ENCODE data around the gene EID1.

Gene EID1

DNA sequence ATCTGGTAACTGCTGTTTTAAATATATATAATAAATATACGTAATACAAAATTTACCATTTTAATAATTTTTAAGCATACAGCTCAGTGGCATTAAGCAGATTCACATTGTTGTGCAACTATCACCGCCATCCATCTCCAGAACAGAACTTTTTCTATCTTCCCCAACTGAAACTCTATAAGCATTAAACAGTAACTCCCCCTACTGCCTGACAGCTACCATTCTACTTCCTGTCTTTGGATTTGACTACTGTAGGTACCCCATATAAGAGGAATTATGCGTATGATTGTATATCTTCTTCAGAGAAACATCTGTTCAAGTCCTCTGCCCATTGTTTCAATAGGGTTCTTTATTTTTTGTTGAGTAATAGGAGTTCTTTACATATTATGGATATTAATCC is 36.8 kb downstream of the EID1 start:
- DNase-seq: no peak

DNA sequence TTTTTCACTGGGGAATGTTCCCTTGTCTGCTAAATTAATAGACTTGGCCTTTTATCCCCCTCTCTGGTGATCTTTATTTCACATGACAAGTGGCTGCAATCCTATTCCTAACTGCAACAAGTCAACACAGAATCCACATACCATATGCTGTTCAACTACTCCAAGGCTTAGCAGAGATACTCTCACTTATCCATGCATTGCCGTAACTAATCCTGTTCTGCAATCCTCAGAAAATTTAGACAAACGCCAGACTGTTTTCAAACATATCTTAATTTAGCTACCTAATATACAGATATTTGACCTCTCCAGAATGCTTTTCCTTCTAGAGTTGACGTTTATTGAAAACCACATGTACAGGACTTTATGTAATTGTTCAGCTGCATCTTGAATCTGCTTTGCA is 37.9 kb downstream of the EID1 start:
- DNase-seq: no peak

DNA sequence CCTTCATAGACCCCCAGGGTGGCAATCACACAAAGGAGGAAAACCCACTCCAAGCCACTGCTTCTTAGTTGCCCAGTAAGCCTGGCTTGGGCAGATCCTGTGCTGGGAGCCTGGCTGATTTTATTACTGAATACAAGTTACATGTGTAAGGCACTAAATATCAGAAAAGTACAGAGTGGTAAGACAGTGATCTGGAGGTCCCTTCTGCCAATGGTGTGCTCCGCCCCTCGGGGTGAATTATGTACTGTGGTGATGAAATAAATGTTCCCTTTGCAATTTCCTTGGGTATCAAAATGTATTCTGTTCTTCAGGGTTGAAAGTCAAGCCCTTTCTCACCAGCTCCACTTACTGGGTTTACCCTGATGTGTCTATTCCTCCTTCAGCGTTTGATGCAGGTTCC is 38.8 kb downstream of the EID1 start:
- DNase-seq: no peak

DNA sequence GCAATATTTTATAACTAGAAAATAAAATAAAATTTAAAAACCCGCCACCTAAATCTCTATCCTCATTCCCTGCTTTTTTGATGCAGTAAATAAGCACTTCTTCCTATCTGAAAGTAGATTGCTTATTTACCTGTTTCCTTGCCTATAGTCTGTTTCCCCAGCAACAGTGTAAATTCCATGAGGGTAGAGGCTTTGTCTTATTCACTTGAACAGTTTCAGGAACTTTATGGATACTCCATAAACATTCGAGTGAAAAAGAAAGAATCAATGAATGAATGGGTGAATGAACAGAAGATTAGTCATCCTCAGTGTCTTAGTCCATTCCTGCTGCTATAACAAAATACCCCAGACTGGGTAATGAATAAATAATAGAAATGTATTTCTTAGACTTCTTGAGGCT is 44.1 kb downstream of the EID1 start:
- no peak for DNase-seq

DNA sequence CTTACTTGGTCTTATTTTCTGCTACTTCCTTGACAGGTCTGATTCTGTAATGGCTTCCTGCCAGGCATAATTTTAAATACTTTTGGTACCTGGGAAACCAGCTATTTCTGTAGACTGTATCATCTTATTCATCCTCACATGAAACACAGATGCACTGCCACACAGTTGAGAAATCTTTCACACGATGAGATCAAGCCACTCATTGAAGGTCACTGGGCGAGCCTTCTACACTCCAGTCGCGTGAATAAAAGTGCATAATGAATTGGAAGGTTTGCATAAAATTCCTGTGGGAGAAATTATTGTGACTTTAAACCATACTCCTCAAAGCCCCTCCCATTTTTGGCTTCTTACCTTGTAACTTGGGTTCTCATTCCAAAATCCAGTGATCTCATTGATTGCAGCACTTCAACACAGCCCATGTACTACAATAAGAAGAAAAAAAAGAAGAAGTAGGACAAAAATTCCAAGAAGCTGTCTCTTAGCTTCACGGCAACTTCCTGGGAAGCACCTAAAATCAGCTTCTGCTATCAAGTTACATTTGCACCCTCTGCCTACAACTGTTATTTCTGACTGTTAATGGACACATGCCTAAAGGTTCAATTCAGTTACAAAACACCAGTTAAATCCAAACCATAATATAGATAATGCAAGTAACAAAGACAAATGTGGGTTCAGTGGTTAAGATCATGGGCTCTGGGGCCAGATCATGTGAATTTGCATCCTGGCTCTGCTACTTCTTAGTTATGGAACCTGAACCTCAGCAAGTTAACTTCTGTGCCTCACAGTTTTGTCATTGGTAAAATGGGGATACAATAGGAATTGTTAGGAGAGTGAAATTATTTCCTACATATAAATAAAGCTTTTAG is 46.8 kb downstream of the EID1 start:
- DNase-seq: no peak

DNA sequence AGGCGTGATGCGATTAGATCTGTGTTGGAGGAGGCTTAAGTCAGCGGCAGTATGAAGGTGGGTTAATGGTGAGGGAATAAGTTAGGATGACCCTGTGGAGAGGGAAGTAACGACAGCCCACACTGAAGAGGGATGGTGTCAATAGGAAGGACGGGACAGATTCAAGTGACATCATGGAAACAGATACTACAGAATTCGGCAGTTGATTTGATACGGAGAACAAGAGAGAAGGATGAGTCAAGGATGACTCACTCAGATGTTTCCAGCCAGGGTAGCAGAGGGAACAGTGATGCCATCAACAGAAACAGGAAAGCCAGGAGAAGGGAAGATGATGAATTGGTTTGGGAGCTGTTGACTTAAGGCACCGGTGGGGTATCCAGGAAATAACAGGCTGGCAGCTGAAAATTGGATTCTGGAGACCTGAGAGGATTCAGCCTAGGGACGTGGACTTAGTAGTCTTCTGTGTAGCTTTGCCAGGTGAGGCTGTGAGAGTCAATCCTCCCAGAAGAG is 47.8 kb downstream of the EID1 start:
- DNase-seq: no peak

DNA sequence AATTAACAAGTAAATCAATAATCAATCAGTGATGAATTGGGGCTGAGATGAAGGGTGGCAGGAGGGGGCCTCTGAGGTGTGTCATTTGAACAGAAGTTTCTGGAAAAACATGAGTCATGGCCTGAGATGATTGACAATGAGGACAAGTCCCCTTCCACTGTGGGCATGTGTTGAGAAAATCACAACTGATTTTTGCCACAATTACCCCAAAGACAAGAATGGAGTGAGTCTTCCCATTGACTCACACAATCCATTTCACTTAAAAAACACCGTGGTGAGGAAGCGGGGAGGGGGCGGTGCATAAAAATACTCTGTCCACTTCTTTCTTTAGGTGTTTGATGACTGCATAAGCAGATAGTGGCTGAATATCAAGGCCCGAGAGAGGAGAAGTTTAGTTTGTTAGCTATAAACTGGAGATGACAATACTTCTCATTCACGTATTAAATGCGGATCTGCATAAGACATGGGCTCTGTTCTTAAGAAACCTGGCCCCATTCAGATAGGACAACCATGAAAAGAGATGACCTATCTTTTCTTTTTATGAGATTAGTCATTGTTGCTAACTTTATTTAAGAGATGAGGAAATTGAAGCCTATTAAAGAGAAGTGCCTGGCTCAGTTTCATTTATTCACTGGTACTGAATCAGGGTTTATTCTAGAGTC is 51.1 kb downstream of the EID1 start:
- no peak for DNase-seq

DNA sequence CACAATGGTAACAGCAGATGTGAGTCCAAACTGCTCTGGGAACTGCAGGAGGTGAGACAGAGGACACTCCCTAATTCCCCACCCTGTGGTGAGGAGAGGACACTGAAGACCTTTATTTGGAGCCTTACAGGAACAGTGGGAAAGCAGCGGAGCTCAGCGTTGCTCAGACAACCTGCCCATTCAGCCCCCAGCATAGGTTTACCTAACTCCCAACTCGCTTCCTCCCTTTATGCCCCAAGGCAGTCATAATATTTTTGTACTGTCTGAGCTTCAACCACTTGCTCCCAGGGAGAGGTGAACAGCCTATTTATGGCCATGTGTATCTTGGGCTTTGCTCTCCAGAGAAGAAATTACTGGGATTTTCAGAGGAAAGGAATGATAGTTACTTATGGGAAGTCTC is 51.7 kb downstream of the EID1 start:
- DNase-seq: no peak

All from activated CD4-positive, CD25-positive, alpha-beta regulatory T cell (primary cell).